Neural cell (in vitro differentiated cells): ENCODE data around the gene OSCP1. TPM values are rescaled to one million over a fixed set of nuclear protein-coding genes. Genes with fewer than 3 reads are reported as not detected.
"Not testable (repeated sequence)": the region's sequence is repeated elsewhere in the genome, so short reads cannot be mapped to it uniquely, and the experiment has no call there.

Source experiments
- H2AFZ ChIP-seq: fragments of 200-600, 300-800 bp; sonication (generic), shearing (Covaris generic); 2 replicates; pipeline ENCODE4 v1.6.0; 2014; ENCODE audit warnings: low read depth, mild to moderate bottlenecking, antibody characterized with exemption, low read length, moderate library complexity
- H3F3A ChIP-seq: fragments of 200-600 bp; shearing (Covaris generic); 2 replicates; pipeline ENCODE4 v1.6.1; 2016; ENCODE audit warnings: mild to moderate bottlenecking, moderate library complexity, mixed read lengths, antibody characterized with exemption, low read length; ENCODE audit not compliant: insufficient read depth, poor library complexity, severe bottlenecking
- H3K27ac ChIP-seq: fragments of 200-600, 300-800 bp; sonication (generic), shearing (Covaris generic); 2 replicates; pipeline ENCODE4 v1.5.1; 2014; ENCODE audit warnings: mild to moderate bottlenecking, low read length, moderate library complexity
- H3K27me3 ChIP-seq: fragments of 300-800, 200-600 bp; sonication (generic), shearing (Covaris generic); 2 replicates; pipeline ENCODE4 v1.6.0; 2014; ENCODE audit warnings: mild to moderate bottlenecking, low read depth, low read length, moderate library complexity; ENCODE audit not compliant: insufficient read depth
- H3K36me3 ChIP-seq: fragments of 300-800, 200-600 bp; sonication (generic), shearing (Covaris generic); 2 replicates; pipeline ENCODE4 v1.5.1; 2014; ENCODE audit warnings: mild to moderate bottlenecking, antibody characterized with exemption, low read length, moderate library complexity; ENCODE audit not compliant: insufficient read depth
- H3K4me2 ChIP-seq: fragments of 300-800, 200-600 bp; sonication (generic), shearing (Covaris generic); 2 replicates; pipeline ENCODE4 v1.6.0; 2014; ENCODE audit warnings: mild to moderate bottlenecking, low read length
- H3K4me3 ChIP-seq: fragments of 300-800, 200-600 bp; sonication (generic), shearing (Covaris generic); 2 replicates; pipeline ENCODE4 v1.5.1; 2014; ENCODE audit warnings: mild to moderate bottlenecking, low read length, moderate library complexity
- H3K79me2 ChIP-seq: fragments of 200-600 bp; shearing (Covaris generic); replicated peaks from 2 replicates; pipeline ENCODE4 v1.6.0; 2014; ENCODE audit warnings: mild to moderate bottlenecking, low read length, moderate library complexity; ENCODE audit not compliant: insufficient read depth
- H3K9ac ChIP-seq: fragments of 300-800, 200-600 bp; sonication (generic), shearing (Covaris generic); 2 replicates; pipeline ENCODE4 v1.6.1; 2016; ENCODE audit warnings: mild to moderate bottlenecking, low read length, mixed read lengths
- H3K9me2 ChIP-seq: fragments of 200-600 bp; shearing (Covaris generic); 2 replicates; pipeline ENCODE4 v1.6.1; 2016; ENCODE audit warnings: mild to moderate bottlenecking, low read length, mixed read lengths; ENCODE audit not compliant: insufficient read depth
- H3K9me3 ChIP-seq: fragments of 200-600, 300-800 bp; sonication (generic), shearing (Covaris generic); 2 replicates; pipeline ENCODE4 v1.6.1; 2016; ENCODE audit warnings: mild to moderate bottlenecking, mixed run types, low read length, moderate library complexity, mixed read lengths
- H4K20me1 ChIP-seq: fragments of 200-600 bp; shearing (Covaris generic); 2 replicates; pipeline ENCODE4 v1.6.1; 2016; ENCODE audit warnings: mild to moderate bottlenecking, mixed run types; ENCODE audit not compliant: insufficient read depth
- CTCF ChIP-seq: fragments of 450-650 bp; IDR thresholded peaks from 2 replicates; pipeline ENCODE4 v1.5.1; 2014; ENCODE audit warnings: antibody characterized with exemption, mild to moderate bottlenecking, moderate library complexity; ENCODE audit not compliant: poor library complexity, severe bottlenecking
- EP300 ChIP-seq: fragments of 450-650 bp; conservative IDR thresholded peaks from 2 replicates; pipeline ENCODE4 v1.6.1; 2014; ENCODE audit warnings: antibody characterized with exemption, mild to moderate bottlenecking, moderate library complexity; ENCODE audit not compliant: poor library complexity, severe bottlenecking
- EZH2 ChIP-seq: fragments of 200-600, 300-800 bp; shearing (Covaris generic), sonication (generic); IDR thresholded peaks from 2 replicates; pipeline ENCODE4 v1.6.1; 2014; ENCODE audit warnings: antibody characterized with exemption, low read length, borderline replicate concordance, mild to moderate bottlenecking; ENCODE audit not compliant: insufficient read depth, poor library complexity, severe bottlenecking
- MXI1 ChIP-seq: fragments of 450-650 bp; conservative IDR thresholded peaks from 2 replicates; pipeline ENCODE4 v1.6.1; 2014; ENCODE audit warnings: antibody characterized with exemption, mild to moderate bottlenecking; ENCODE audit not compliant: poor library complexity, severe bottlenecking
- POLR2AphosphoS5 ChIP-seq: IDR thresholded peaks from 2 replicates; pipeline ENCODE4 v1.6.1; 2012
- RAD21 ChIP-seq: fragments of 450-650 bp; conservative IDR thresholded peaks from 2 replicates; pipeline ENCODE4 v1.6.1; 2014; ENCODE audit warnings: antibody characterized with exemption, mild to moderate bottlenecking, moderate library complexity
- REST ChIP-seq: IDR thresholded peaks from 2 replicates; pipeline ENCODE4 v1.6.1; 2012; ENCODE audit warnings: borderline replicate concordance
- SMC3 ChIP-seq: fragments of 450-650 bp; conservative IDR thresholded peaks from 2 replicates; pipeline ENCODE4 v1.6.1; 2014; ENCODE audit warnings: antibody characterized with exemption, mild to moderate bottlenecking, moderate library complexity; ENCODE audit not compliant: poor library complexity
- TAF1 ChIP-seq: IDR thresholded peaks from 2 replicates; pipeline ENCODE4 v1.6.1; 2012; ENCODE audit warnings: low read depth
- polyA plus RNA-seq: library from polyadenylated mRNA; depleted of rRNA; stranded (reverse); fragments of >200 nt; gene quantifications from 2 replicates; pipeline ENCODE4 v1.2.3, GENCODE V29; 2014

Gene OSCP1
- polyA plus RNA-seq, 1 donor from 2014 or later: 20.7 TPM

- H3K9me2 ChIP-seq: no peaks in the 10 kb centered on the region
- no peak overlapping the region for H3K27ac ChIP-seq
- no peak overlapping the region for H2AFZ ChIP-seq
- no peak overlapping the region for H3K9ac ChIP-seq
- H3K27me3 ChIP-seq: no peaks in the 10 kb centered on the region
- no peaks in the 10 kb centered on the region for H4K20me1 ChIP-seq
- H3K9me3 ChIP-seq: no peaks in the 10 kb centered on the region
- no peaks in the 10 kb centered on the region for H3F3A ChIP-seq
- no peaks in the 10 kb centered on the region for H3K36me3 ChIP-seq
- no peak overlapping the region for H3K4me2 ChIP-seq
- TF ChIP-seq EZH2 (no peak), SMC3 (no peak), CTCF (no peak), REST (no peak), MXI1 (no peak), TAF1 (no peak), RAD21 (no peak), POLR2AphosphoS5 (no peak), EP300 (no peak)
- no peaks in the 10 kb centered on the region for H3K79me2 ChIP-seq
- no peak overlapping the region for H3K4me3 ChIP-seq
Observed at GRCh38 chr1:36487906-36488305, 37.7 kb upstream of the OSCP1 start.

GRCh38 chr1:36487336-36487725, 37.1 kb upstream of the OSCP1 start:
- not testable (repeated sequence) for H2AFZ ChIP-seq, H3K9me2 ChIP-seq, H3F3A ChIP-seq, H3K36me3 ChIP-seq, H3K27ac ChIP-seq, H4K20me1 ChIP-seq, H3K79me2 ChIP-seq, H3K9me3 ChIP-seq, H3K9ac ChIP-seq, H3K27me3 ChIP-seq, H3K4me2 ChIP-seq, H3K4me3 ChIP-seq
